Kidney (tissue), 14 donors: ENCODE results near the gene LLGL2. TPM values are rescaled to one million over a fixed set of nuclear protein-coding genes. Genes with fewer than 3 reads are reported as not detected.
A peak's percentile ranks its signal among the peaks of the same experiment; 100 is the strongest.

Source experiments
- DNase-seq, 5 donors: peaks; one replicate each; pipeline ENCODE4 v3.0.0-alpha.2; 2013 to 2020
- FAIRE-seq: peaks from 2 replicates; lab custom pipeline; 2012; peaks lifted over from hg19 to GRCh38; lab: Jason Lieb, UNC
- H3K27ac ChIP-seq, 2 donors: one replicate each; pipeline ENCODE4 v1.7.0; 2013; ENCODE audit warnings: low read depth in 2 of 2, low read length in 2 of 2, inconsistent platforms in 1 of 2
- H3K27me3 ChIP-seq: one replicate; pipeline ENCODE4 v1.7.1; 2013; ENCODE audit warnings: low read length, inconsistent platforms; ENCODE audit not compliant: control insufficient read depth, insufficient read depth
- H3K36me3 ChIP-seq, 3 donors: one replicate each; pipeline versions ENCODE4 v1.7.0 to v1.7.1; 2013; ENCODE audit warnings: low read length in 3 of 3, control low read depth in 1 of 3, inconsistent platforms in 1 of 3; ENCODE audit not compliant: insufficient read depth in 3 of 3, control insufficient read depth in 2 of 3
- H3K4me1 ChIP-seq, 3 donors: one replicate each; pipeline versions ENCODE4 v1.7.0 to v1.7.1; 2013; ENCODE audit warnings: low read length in 3 of 3, inconsistent platforms in 1 of 3, low read depth in 1 of 3; ENCODE audit not compliant: control insufficient read depth in 2 of 3, insufficient read depth in 2 of 3
- H3K4me3 ChIP-seq, 3 donors: one replicate each; pipeline versions ENCODE4 v1.7.0 to v1.8.1; 2013; ENCODE audit warnings: low read length in 3 of 3, control low read depth in 1 of 3, inconsistent platforms in 1 of 3
- H3K9ac ChIP-seq, 3 donors: one replicate each; pipeline versions ENCODE4 v1.7.0 to v1.7.1; 2013; ENCODE audit warnings: low read length in 3 of 3, control low read depth in 1 of 3, inconsistent platforms in 1 of 3
- H3K9me3 ChIP-seq, 3 donors: one replicate each; pipeline versions ENCODE4 v1.7.0 to v1.7.1; 2013; ENCODE audit warnings: low read length in 3 of 3, control low read depth in 1 of 3, inconsistent platforms in 1 of 3; ENCODE audit not compliant: control insufficient read depth in 2 of 3, insufficient read depth in 1 of 3
- CTCF ChIP-seq: IDR thresholded peaks from 3 replicates; pipeline ENCODE4 v1.5.1; 2012; ENCODE audit warnings: mild to moderate bottlenecking, moderate library complexity, borderline replicate concordance; ENCODE audit not compliant: insufficient read depth; ENCODE audit errors: extremely low read depth
- intact Hi-C: fragments of 100-400 bp; cut with DNase I; formaldehyde crosslinking; loops from one replicate; pipeline ENCODE4 v1.11.1; 2022
- polyA plus RNA-seq: library from polyadenylated mRNA; stranded (reverse); fragments of 350-450 nt; fragmentation: Illumina TruSeq; extraction: RNeasy Lipid Tissue Mini Kit (QIAGEN cat#74804); gene quantifications from one replicate; pipeline ENCODE4 v1.2.3, GENCODE V29; 2014; ENCODE audit warnings: low read depth, low replicate concordance; ENCODE audit not compliant: insufficient read depth
- total RNA-seq: library from RNA; stranded (reverse); fragmentation: NEBNext Ultra II Directional; extraction: Animal tissue kit (Norgen Biotek cat#: 25700); gene quantifications from one replicate; pipeline ENCODE4 v1.2.1, GENCODE V29; 2021
- donor health status: control.
- donor health status: control.
- donor health status: control.
- donor health status: control.
- donor health status: control.
- donor health status: DM: yes; HTN: yes; CAD: no.
- donor health status: Normal renal cell carcinoma (clear cell type).

Gene LLGL2
- total and polyA plus RNA-seq, 2 donors from 2014 or later = 181 to 262 TPM

GRCh38 chr17:75564195-75564594 lies 38.7 kb downstream of the LLGL2 start:
- Histone ChIP-seq H3K4me1 (peaks cover 0 to 18% (median 6%) of the 10 kb centered on the region in 3 donors), H3K9me3 (no peaks in the 10 kb centered on the region), H3K9ac (no peak overlapping the region), H3K27me3 (no peaks in the 10 kb centered on the region), H3K27ac (no peak overlapping the region), H3K4me3 (no peak overlapping the region), H3K36me3 (peaks cover 0 to 39% (median 22%) of the 10 kb centered on the region in 3 donors)
- peak in 1 of 5 donors; percentile 23 for DNase-seq
- no peak for TF ChIP-seq CTCF
- intact Hi-C loops = no loop called here
- FAIRE-seq = no peak

GRCh38 chr17:75565066-75565465 lies 39.6 kb downstream of the LLGL2 start:
- intact Hi-C loops = no loop called here
- Histone ChIP-seq H3K36me3 (peaks cover 0 to 39% (median 17%) of the 10 kb centered on the region in 3 donors), H3K9ac (no peak overlapping the region), H3K4me3 (no peak overlapping the region), H3K4me1 (peaks cover 0 to 10% (median 0%) of the 10 kb centered on the region in 3 donors), H3K27me3 (no peaks in the 10 kb centered on the region), H3K9me3 (no peaks in the 10 kb centered on the region), H3K27ac (no peak overlapping the region)
- no peak for TF ChIP-seq CTCF
- no peak for FAIRE-seq
- DNase-seq = peak in 1 of 5 donors; percentile 33

- no peak overlapping the region for H3K9ac ChIP-seq
- H3K4me3 ChIP-seq = no peak overlapping the region
- H3K36me3 ChIP-seq = peaks cover 0 to 43% (median 20%) of the 10 kb centered on the region in 3 donors
- H3K9me3 ChIP-seq = no peaks in the 10 kb centered on the region
- DNase-seq (no peak), FAIRE-seq (no peak)
- H3K27me3 ChIP-seq = no peaks in the 10 kb centered on the region
- no peak for TF ChIP-seq CTCF
- intact Hi-C loops = no loop called here
- no peak overlapping the region for H3K27ac ChIP-seq
- H3K4me1 ChIP-seq = peaks cover 0 to 9% (median 0%) of the 10 kb centered on the region in 3 donors
Observed at GRCh38 chr17:75565618-75566017, 40.1 kb downstream of the LLGL2 start.

GRCh38 chr17:75566416-75566815 lies 40.9 kb downstream of the LLGL2 start:
- FAIRE-seq (no peak), DNase-seq (peak in 2 of 5 donors; percentile 13 to 29)
- Histone ChIP-seq H3K4me3 (no peak overlapping the region), H3K27me3 (no peaks in the 10 kb centered on the region), H3K36me3 (peaks cover 0 to 46% (median 21%) of the 10 kb centered on the region in 3 donors), H3K27ac (peak overlapping the region in 1 of 2 donors; percentile 29), H3K9me3 (no peaks in the 10 kb centered on the region), H3K9ac (no peak overlapping the region), H3K4me1 (peaks cover 0 to 9% (median 0%) of the 10 kb centered on the region in 3 donors)
- intact Hi-C loops = no loop called here
- no peak for TF ChIP-seq CTCF
